Lower leg skin (tissue), 4 donors: ENCODE data around the gene DKK3. TPM values are rescaled to one million over a fixed set of nuclear protein-coding genes. Genes with fewer than 3 reads are reported as not detected.

Experiments
- DNase-seq, 2 donors: peaks; one replicate each; pipeline ENCODE4 v3.0.0-alpha.2; 2019; ENCODE audit warnings: low spot score in 2 of 2
- H3K4me3 ChIP-seq: fragments of 200-600 bp; sonication (generic); 2 replicates; pipeline ENCODE4 v1.5.1; 2017; ENCODE audit warnings: mild to moderate bottlenecking, low read depth; ENCODE audit not compliant: poor library complexity, severe bottlenecking
- CTCF ChIP-seq, 3 donors: fragments of 450-650 bp; IDR thresholded peaks; one replicate each; pipeline ENCODE4 v1.5.1; 2016; ENCODE audit warnings: antibody characterized with exemption in 3 of 3, mild to moderate bottlenecking in 3 of 3, moderate library complexity in 2 of 3
- POLR2A ChIP-seq, 2 donors: fragments of 450-650 bp; IDR thresholded peaks; one replicate each; pipeline ENCODE4 v1.6.1; 2016 to 2017; ENCODE audit warnings: antibody characterized with exemption in 2 of 2, mild to moderate bottlenecking in 1 of 2, moderate library complexity in 1 of 2
- WGBS, 2 donors: methylation state at CpG; one replicate each; pipeline ENCODE4 v1.1.5; 2018; 5-methylcytosine and 5-hydroxymethylcytosine counted together
- intact Hi-C: fragments of 100-400 bp; cut with DNase I; formaldehyde crosslinking; loops from one replicate; pipeline ENCODE4 v1.15.0; 2023; ENCODE audit warnings: low total_unique reads
- total RNA-seq, 4 donors: library from RNA; depleted of rRNA; stranded (reverse); fragments of >200 nt; gene quantifications; one replicate each; pipeline ENCODE4 v1.1.0, GENCODE V29; 2016

Gene DKK3
- total RNA-seq, 4 donors from 2014 or later: 78.5 to 175 (median 121) TPM

DNA sequence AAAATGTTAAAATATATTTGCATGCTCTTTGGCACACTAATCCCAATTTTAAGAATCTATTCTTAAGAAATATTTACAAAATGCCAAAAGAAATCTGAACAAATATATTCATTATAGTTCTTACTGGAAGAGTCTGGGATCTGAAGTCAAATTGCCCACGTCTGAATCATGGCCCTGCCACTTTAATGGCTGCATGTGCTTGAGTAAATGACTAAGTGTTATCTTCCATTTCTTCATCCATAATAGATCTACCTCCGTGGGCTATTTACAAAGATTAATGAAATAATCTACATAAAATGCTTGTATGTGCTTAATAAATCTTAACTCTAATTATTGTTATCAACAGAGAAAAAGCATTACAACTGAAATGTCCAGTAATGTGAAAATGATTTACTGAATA lies 24.5 kb upstream of the DKK3 start:
- intact Hi-C loops: no loop called here
- WGBS, 2 donors: 80 to 89% methylated on average over 2 of the region's 2 CpGs
- TF ChIP-seq POLR2A (IDR thresholded peaks at IDR 0.05) (no peak), CTCF (IDR thresholded peaks at IDR 0.05) (no peak)
- no peak overlapping the region for H3K4me3 ChIP-seq
- DNase-seq: peak in 1 of 2 donors; percentile 6

DNA sequence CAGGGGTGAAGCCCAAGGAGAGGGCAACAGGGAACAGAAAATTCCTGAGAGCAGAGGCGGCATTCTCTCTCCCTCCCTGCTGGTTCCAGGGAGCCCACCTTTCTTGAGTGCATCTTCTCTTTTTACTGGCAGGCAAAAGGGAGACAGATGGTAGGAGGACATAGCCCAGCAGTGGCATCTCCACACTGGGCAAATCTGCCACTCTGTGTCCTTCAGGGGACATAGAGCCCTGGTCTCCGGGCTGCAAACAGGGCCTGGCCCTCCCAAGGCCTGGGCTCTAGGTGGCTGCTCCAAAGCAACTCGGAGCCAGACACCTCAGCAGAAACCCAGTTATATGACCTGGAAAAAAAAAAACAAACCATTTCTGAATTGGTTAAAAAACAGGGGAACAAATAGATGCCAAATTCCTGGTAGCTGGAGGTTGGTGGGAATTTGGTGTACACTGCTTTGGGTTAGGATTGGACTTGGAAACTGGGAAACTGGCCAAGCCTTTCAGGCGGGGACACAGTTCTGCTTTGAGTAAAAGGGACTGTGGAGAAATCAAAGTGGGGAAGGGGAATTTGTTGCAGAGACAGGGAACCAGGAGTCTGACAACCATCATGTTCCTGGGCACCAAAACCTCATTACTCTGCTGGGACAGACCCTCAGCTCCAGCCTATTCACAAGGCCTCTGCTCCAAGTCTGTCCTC lies 23.6 kb upstream of the DKK3 start:
- peak in 1 of 2 donors; percentile 68 for DNase-seq
- intact Hi-C loops: no loop called here
- TF ChIP-seq CTCF (IDR thresholded peaks at IDR 0.05) (no peak), POLR2A (IDR thresholded peaks at IDR 0.05) (no peak)
- 79 to 87% methylated on average over 4 of the region's 4 CpGs for WGBS, 2 donors
- H3K4me3 ChIP-seq: no peak overlapping the region

DNA sequence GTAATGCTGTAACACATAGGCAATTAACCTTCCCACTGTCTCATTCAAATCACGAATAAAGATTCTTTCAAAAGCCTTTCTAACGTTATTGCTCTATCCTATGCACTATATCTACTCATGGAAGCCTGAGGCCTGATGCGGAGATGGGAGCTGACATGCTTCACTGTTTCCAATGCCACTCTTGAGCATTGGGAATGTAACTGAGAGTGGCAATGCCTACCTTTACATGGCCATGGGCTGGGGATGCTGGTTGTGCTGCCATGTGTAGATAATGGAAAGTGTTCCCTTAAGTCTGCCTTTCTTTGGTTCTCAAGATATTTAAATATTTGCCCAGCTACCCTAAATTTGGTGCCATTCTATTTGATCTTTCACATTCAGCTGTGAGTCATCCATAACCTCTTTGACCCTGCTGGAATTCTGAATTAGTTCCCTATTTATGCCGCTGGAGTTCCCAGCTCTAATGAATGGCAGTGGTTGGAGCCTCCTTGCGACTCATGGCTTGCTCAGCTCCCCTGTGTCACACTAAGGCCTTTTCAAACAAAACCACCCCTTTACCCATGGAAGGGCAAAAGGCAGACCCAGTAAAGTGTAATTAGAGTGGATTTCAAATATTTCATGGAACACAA lies 21.4 kb upstream of the DKK3 start:
- no peak for DNase-seq
- intact Hi-C loops: no loop called here
- whole genome bisulfite sequencing, 2 donors: 83 to 85% methylated on average over 5 of the region's 5 CpGs
- TF ChIP-seq POLR2A (IDR thresholded peaks at IDR 0.05): no peak
- TF ChIP-seq CTCF (IDR thresholded peaks at IDR 0.05): no peak
- H3K4me3 ChIP-seq: no peak overlapping the region

DNA sequence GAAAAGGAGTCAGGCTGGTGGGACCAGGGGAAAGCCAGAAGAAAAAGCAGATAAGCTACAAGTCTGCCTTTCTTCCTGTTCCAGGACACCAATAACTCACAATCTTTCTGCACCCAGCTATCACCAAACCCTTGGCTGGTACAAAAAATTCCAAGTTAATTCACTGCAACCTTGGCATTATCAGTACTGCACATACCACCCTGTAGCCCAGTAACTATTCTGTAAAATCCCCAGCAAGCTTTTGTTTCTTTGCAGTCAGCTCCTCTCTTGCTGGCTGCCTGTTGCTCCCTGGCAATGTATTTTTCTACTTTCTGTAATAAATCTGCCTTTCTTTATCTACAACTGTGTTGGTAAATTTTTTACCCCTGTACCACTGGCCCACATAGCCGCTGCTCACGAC lies 20.7 kb upstream of the DKK3 start:
- no peak for TF ChIP-seq CTCF (IDR thresholded peaks at IDR 0.05)
- no peak for TF ChIP-seq POLR2A (IDR thresholded peaks at IDR 0.05)
- intact Hi-C loops: no loop called here
- no peak for DNase-seq
- WGBS, 2 donors: 97 to 98% methylated on average over 2 of the region's 2 CpGs
- H3K4me3 ChIP-seq: no peak overlapping the region

DNA sequence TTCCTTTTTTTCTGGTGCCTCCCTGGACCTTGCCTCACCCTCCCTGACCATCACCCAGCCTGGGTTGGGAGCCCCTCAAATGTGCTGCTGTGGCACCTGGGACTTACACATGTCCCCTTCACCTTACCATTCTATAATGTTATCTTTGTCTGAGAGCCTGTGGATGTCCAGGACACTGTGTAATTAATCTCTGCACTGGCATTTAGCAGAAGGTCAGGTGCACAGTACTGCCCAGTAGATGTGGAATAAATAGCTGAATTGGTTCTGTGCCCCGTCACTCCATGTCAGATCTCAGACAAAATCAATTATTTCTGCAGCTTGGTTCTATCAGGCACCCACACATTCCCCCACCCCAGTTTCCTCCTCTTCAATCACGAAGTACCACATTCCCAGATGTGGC lies 19.9 kb upstream of the DKK3 start:
- intact Hi-C loops: no loop called here
- TF ChIP-seq POLR2A (IDR thresholded peaks at IDR 0.05) (no peak), CTCF (IDR thresholded peaks at IDR 0.05) (no peak)
- WGBS, 2 donors: 89 to 93% methylated on average over 2 of the region's 2 CpGs
- H3K4me3 ChIP-seq: no peak overlapping the region
- DNase-seq: no peak
